HG03135 (cell line): ENCODE results near the gene GTSE1.

ENCODE experiments used
- ATAC-seq: cut with Tn5 transposase; IDR thresholded peaks from one replicate; pipeline ENCODE4 v1.9.1; 2021; ENCODE audit warnings: mild to moderate bottlenecking, moderate library complexity; ENCODE audit not compliant: unreplicated experiment

Gene GTSE1

DNA sequence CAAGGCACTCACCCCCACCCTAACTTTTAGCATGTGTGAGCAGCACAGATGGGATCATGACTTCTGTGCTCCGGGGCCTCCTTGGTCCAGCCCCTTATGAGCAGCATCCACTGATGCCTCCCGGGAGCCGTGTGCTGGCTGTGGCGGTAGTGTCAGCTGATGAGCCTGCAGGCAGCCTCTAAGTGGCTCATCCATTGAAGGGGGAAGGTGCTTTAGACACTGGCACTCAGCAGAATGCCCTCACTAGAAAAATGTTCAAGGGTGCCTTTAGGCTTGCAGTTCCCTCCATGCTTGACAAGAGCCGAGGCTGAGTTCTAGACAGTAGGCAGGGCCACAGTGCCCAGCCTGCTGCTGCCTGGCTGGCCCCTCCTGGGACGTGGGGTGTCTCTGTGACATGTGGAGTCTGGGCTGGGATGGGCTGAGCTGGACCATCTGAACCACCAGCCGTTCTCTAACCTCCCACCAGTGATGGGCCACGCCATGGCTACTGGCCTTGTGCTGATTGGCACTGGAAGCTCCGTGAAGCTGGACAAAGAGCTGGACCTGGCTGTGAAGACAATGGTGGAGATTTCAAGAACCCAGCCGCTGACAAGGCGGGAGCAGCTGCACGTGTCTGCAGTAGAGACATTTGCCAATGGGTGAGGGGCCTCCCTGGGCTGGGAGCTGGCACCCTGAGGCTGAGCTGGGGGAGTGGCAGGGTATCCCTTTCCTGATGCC lies 23.1 kb upstream of the GTSE1 start:
- ATAC-seq = no peak

DNA sequence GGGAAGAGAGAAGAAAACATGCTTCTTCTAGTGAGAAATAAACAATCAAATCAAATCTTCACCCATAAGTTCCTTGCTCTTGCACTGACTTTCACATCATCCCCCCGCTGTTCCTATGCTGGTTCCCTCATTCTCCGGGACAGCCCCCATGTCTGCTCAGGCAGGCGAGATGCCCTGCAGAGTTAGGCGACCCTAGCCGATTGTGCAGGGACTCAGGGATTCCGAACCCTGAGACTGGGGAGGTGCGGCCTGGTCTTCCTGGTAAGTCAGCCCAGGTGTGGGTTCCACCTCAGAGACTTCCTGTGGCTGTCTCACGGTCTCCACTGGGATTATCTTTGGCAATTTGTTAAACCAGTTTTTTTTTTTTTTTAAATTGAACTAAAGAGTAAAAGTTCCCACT lies 22.3 kb upstream of the GTSE1 start:
- ATAC-seq = no peak

DNA sequence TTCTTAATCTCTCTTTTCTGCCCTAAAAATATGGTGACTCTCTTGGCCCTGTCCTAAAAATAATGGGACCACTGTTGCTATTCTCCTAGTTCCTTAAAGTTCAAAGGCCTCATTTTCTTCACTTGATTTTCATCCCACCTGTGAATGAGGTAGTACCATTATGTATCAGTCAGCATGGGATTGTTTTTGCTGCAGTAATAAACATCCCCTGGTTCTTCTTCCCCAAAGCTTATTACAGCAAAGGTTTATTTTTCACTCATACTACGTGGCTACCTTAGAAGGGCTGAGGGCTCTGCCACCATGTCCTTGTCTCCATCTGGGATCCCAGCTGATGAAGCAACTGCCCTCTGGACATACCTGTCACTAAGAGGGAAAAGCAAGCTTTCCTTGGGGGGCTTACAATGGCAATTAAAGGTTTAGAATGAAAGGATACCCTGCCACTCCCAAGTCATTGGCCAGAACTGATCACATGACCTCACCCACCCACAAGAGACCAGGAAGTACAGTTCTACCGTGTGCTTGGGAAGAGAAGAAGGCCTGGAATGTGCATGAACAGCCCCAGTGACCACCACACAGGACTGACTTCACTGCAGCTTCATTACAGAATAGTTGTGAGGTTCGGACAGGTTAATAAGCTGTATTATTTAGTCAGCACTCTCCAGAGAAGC lies 21.1 kb upstream of the GTSE1 start:
- no peak for ATAC-seq

DNA sequence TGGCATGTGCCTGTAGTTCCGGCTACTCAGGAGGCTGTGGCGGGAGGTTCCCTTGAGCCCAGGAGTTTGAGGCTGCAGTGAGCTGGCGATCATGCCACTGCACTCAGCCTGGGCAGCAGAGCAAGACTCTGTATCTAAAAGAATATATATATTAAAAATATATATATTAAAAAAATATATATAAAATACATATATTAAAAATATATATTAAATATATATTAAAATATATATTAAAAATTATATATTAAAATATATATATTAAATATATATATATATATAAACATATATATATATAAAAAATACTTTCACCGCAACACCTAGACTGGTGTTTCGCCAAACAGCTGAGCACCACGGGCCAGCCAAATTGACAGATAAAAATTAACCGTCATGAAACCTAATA lies 20.1 kb upstream of the GTSE1 start:
- ATAC-seq = no peak

DNA sequence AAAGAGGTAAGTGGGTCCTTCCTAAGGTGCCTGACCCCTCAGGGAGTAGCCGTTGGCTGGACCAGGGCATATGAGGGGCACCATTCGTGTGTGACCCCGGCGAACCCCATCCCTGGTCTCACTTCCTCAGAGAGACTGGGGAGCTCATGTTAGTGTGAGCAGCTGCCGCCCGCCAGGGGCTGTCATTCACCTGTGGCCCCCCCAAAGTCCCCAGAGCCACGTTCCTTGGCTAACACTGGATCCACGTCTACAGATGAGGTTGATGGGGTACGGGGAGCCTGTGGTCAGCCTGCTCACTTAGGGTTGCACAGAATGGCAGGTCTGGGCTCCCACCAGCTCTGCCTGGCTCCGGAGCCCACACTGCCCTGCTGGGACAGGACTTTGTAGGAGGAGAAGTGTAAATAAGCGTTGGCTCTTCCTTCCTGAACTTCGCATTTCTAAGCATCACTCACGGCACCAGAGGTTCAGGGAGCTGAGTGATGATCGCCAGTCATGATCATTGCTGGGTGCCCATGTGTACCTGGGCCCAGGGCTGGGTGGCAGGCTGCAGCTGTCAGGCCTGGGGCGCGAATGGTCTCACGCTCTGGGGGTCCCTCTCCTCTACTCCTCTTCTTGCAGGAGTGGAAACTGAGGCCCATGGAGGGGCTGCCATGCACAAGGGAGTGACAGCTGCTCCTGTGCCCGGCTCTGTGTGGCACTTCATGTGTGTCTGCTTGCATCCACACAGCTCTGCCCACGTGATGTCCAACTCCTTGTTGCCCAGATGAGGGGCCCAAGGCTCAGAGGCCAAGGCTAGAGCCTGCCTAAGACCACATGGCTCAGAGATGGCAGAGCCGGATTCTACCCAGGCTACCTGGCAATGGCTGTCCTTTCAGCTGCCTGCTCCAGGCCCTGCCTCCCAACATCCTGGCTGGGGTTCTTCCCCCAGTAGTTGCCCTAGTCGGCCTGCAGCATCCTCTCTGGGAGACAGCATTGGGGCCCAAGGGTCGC lies 17.7 kb upstream of the GTSE1 start:
- no peak for ATAC-seq

DNA sequence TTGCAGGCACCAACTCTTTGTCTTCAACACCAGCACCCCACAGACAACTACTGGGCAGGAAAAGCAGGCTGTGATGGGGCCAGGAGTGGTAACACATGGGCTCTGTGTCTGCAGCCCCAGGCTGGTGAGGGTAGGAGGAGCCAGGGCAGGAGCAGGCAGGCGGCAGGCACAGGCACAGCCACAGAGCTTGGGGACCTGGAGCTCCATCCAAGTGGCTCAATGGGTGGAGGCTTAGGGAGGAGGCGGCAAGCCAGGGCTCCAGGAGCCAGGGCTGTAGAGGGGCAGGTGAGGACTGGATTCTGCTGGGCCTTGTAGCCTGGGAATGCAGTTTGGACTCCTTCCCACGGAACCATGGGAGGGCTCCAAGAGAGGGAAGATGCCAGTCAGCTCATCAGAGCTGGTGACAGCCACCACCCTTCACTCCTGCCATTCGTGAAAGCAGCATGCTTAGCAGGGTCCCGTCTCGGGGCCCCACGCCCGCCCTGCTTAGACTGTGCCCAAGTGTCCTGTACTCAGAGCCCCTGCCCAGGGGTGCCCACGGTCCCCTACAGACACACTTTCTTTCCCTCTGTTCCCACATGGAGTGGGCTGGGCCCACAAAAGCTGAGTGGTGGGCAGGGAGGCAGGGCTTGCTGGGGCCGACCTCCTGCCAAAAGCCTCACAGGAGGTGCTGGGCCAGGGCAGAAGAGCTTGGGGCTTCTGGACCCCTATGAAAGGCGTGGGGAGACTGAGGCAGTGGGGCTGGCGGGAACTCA lies 16.4 kb upstream of the GTSE1 start:
- no peak for ATAC-seq

DNA sequence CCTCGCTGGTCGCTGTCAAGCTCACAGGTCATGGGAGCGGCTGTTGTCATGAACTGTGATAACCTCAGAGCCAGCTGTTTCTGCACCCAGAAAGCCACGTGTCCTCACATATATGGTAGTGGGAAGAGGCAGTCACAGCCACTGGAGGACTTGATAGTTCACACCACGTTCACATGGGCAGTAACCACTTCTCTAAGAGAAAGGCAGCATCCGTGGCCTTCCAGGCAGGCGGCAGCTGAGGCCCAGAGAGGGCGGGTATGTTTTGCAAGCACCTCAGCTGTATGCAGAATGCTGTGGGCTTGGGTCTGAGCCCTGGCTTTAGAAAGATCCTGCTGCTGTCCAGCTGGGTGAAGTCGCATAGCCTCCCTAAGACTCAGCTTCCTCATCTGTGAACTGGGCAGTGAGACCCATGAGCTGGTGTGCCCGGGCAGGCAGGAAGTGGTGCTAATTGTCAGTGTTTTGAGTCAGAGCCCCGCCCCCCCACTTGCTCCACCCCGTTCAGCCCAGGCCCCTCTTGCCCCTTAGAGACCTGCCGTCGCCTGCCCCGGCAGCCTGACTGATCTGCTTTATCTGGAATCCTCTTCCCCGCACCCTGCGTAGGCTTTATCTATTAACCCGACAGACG lies 15.6 kb upstream of the GTSE1 start:
- no peak for ATAC-seq

DNA sequence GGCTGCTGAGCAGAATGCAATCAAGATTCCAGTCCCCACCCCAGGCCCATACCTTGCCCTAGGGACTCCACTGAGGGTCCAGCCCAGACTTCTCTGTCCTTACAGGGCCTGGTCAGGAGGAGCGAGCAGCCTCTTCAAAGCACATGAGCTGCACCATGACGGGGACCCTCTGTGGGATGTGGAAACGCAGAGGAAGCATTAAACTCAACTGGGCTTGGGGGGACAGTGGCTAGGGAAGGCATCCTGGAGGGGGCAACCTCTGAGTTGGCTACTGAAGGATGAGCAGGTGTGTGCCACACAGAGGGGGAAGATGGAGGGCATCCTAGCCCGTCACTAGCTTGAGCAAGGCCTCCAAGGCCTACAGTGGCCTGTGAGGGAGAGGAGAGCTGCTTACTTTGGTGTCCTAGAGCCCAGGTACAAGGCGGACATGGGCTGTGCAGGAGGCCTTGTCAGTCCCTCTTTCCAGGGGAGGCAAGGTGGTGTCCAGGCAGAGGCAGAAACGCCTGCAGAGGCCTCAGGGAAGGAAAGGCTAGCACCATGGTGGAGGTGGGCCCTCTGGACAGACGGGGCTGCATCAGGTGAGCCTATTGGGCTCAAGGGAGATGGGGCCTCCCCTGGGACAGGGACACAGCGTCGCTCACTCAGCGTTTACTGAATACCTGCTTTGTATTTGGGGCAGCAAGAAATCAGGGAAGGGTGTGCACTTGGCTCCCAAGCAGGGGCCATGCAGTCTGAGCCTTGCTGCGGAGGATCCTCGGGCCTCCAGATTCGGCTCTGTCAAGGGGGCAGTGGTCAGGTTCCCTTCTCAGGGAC lies 14.6 kb upstream of the GTSE1 start:
- no peak for ATAC-seq

DNA sequence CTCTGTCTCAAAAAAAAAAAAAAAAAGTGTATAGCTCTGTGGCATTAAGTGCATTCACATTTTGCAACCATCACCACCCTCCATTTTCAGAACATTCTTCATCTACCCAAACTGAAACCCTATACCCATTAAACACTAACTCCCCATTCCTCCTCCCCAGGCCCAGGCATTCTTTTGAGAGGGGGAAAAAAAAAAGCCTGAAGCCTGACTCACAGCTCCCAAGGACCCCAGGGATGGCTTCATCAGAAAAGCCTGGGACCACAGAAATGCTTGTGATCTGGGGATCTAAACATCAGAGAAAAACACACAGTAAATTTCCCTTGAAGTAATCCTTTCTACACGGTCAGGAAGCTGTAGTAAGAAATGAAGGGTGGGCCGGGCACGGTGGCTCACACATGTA lies 10.7 kb upstream of the GTSE1 start:
- ATAC-seq = no peak

DNA sequence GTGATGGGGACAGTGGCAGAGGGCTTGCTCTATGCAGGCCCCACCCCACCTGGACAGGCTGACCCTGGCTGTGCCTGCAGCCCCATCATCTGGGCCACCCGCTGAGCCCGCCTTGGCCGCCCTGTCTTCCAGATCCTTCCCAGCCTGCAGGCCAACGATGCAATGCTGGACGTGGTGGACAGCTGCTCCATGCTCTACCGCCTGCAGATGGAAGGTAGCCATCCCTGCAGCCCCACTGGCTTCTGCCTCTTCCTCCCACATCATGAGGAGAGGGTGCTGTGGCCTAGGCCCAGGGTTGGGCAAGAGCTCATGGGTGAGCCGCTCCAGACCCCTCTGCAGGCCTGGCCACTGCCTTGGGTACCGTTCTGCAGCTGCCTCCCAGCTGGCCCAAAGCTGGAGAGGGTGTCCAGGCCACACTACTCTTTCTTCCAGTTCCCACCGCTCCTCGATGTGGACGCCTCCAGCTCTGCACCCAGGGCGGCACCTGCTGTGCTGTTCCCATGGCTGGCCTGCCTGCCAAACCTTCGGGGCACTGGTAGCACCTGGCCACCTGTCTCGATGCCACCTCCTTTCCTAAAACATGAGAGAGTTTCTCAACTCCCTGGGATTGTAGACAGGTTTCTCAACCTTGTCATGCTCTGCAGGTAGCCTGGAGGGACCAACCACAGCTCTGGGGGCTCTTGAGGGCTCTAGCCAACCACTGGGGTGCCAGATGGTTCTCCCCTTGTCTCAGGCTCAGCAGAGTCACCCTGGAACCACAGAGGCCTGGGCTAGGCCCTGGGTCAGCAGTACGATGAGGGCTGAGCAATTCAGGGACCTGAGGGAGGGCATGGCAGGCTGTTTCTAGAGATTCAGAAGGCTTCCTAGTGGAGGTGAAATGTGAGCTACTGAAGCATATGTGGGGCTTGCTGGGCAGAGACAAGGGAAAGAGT lies 9.5 kb upstream of the GTSE1 start:
- ATAC-seq = no peak

DNA sequence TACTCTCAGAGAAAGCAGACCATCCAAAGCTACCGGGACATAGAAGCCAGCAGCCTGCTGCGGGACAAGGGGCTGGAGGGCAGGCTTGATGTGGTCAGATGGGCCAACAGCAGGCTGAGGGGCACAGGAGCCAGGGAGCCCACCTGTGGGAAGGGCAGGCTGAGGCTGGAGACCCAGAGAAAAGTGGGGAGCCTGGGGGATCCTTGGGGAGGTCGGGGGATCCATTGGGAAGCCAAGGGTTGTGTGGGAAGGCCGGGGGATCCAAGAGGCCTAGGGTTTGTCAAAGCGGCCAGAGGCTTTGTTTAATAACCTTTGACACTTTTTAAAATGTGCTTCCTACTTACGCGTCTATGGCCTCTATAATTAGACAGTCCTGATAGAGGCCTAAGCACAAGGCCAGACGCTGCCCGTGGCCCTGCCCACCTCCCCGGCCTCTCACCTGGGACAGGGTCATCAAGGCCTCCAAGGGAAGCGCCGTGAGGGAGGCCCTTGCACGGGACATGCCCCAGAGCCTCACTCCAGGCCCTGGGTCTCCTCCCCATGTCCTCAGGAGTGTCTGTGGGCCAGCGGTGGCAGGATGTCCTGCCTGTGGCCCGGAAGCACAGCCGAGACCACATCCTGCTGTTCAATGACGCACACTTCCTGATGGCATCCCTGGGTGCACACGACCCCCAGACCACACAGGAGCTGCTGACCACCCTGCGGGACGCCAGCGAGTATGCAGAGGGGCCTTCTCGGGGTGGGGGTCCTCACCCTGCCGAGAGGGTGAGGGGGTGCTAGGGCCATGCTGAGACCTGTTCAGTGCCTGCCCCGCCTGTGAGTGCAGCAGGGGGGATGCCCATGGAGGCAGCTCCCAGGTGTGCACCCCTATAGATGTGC lies 8.6 kb upstream of the GTSE1 start:
- no peak for ATAC-seq

DNA sequence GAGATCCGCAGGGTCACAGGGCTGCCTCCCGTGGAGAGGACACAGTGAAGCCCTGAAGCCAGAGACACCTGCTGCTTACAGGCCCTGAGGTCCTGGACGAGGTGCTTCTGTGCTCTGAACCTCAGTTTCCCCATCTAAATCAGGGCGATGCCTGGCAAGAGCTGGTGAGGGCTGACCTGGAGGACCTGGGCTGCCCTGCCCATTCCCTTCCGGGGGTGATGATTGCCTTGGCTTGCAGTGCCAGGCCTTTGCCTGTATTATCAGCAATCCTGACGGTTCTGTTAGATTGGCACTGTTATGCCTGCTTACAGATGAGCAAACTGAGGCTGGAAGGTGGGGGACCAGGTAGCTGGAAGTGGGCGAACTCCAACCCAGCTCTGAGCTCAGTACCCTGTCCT lies 7.8 kb upstream of the GTSE1 start:
- ATAC-seq = no peak

DNA sequence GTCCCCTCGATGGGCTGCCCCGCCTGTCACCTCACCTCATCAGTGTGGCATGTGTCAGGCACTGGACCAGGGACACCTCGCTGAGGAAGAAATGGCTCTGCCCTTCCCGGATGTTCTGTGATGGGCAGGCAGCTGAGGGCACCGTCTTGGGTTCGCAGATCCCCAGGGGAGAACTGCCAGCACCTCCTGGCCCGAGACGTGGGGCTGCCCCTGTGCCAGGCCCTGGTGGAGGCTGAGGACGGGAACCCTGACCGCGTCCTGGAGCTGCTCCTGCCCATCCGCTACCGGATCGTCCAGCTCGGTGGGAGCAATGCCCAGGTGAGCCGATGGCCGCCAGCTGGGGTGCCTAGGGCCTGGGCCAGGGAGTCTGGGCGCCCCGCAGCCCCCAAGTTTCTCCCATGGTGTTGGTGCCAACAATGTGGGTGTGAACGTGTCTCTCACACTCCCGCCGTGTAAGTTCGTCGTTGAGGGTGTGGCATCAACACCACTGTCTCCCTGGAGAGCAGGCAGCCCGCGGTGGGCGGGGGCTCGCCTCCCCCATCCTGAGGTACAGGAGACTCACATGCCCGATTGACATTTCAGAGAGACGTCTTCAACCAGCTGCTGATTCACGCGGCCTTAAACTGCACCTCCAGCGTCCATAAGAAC lies 7.3 kb upstream of the GTSE1 start:
- ATAC-seq = no peak

DNA sequence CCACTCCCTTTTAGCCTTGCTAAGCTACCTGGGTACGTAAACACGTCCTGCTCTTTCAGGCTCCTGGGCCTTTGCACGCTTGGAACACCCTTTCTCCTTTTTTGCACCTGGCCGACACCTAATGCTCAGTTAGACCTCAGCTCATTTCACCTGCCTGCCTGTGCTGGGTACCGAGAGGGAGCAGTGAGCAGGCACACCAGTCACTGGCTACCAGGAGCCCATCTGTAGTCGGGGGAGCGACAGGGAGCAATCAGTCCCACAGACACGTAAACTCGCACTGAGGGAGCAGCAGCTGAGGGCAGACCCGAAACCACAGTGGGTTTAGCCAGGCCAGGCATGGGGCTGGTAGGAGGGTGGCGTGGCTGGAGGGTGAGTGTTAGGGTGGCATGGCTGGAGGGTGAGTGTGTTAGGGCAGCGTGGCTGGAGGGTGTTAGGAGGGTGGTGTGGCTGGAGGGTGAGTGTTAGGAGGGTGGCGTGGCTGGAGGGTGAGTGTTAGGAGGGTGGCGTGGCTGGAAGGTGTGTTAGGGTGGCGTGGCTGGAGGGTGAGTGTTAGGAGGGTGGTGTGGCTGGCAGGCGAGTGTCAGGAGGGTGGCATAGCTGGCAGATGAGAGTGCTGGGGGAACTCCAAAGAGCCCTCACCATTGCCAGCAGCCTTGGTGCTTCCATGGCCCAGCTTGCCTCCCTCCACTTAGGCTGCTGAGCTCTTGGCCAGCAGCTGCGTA lies 6.4 kb upstream of the GTSE1 start:
- no peak for ATAC-seq

DNA sequence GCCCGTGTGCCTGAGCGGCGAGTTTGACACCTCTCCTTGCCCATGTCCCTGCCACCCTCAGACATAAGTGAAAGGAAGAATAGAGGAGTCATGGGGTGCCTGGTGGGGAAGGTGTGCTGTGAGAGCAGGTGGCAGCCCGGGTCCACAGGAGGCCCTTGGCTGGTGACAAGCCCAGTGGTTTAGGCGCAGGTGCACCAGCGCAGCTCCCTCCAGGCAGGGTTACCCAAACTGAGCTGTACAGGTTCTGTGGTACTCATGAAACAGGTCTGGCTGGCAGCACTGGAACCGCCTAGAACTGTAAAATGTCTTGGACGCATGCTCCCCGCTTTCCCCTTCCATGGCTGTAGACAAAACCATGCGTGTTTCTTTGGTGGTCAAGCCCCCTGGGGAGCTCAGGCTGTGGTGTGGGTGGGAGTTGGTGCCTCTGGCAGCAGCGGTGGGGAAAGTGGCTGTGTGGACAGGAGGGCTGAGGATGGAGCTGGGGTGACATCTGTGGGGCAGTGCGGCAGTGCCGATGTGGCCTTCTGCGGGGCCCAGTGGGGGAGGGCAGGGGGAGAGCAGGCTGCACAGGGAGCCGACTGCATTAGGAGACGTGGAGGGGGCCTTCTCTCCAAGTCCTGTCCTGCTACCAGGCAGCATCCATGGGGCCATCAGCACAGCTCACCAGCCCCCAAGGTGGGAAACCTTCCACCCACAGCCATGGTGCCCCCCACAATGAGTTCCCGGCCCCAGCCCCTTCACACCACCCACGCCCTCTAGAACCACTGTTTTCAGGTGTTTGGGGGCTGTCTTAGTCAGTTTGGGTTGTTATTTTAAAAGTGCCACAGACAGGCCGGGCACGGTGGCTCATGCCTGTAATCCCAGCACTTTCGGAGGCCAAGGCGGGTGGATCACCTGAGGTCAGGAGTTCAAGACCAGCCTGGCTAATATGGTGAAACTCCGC lies 5.6 kb upstream of the GTSE1 start:
- ATAC-seq = no peak
